ENCODE data around the gene CHPF2.

The CHPF2 gene

DNA sequence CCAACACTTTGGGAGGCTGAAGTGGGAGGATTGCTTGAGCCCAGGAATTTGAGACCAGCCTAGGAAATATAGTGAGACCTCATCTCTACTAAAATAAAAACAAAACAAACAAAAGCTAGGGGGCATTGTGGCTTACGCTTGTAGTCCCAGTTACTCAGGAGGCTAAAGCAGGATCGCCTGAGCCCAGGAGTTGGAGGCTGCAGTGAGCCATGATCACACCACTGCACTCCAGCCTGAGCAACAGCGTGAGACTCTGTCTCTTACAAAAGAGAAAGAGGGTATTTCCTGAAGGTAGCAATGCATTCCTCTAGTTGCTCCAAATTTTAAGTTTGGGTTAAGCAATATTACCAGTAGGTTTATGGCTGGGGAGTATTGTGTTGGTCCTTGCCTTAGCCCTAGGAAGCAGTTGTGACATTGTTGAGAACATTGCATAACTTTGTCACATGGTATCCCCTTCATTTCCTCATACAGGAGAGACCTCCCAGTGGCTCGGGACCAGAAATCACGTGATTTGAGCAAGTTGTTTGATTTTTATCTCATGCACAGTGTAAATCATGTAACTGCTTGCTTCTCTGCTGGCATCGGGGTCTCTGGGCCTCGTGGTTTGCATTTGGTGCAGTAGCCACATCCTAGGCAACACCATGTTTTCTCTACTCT lies 39.5 kb downstream of the CHPF2 start:
- DNase-seq = peak; percentile 94

GRCh38 chr7:151272405-151272804 lies 40.1 kb downstream of the CHPF2 start:
- no peak for DNase-seq

DNA sequence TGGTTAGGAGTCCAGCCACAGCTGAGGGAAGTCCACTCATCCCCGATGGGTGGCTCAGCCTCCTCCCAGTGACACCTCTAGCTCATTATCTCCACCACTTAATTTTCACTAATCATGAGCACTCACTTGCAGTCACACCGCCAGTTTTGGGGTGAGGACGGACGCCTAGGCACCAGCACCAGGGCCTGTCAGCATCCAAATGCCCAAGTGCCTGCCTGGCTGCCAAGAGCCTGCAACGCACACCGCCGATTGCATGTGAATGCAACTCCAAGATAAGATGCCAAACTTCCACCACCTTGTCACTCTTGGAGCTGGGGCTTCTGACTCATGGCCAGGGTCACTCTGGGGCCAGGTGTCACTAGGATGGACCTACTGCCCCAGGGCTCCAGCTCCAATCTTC lies 40.6 kb downstream of the CHPF2 start:
- DNase-seq = no peak

- peak; percentile 65 for DNase-seq
Measured at GRCh38 chr7:151273651-151274390, 41.5 kb downstream of the CHPF2 start.

- no peak for DNase-seq
Measured at GRCh38 chr7:151274396-151274795, 42.1 kb downstream of the CHPF2 start.

GRCh38 chr7:151274936-151275812 lies 42.9 kb downstream of the CHPF2 start:
- no peak for DNase-seq

GRCh38 chr7:151275813-151276577 lies 43.7 kb downstream of the CHPF2 start:
- DNase-seq = no peak

DNA sequence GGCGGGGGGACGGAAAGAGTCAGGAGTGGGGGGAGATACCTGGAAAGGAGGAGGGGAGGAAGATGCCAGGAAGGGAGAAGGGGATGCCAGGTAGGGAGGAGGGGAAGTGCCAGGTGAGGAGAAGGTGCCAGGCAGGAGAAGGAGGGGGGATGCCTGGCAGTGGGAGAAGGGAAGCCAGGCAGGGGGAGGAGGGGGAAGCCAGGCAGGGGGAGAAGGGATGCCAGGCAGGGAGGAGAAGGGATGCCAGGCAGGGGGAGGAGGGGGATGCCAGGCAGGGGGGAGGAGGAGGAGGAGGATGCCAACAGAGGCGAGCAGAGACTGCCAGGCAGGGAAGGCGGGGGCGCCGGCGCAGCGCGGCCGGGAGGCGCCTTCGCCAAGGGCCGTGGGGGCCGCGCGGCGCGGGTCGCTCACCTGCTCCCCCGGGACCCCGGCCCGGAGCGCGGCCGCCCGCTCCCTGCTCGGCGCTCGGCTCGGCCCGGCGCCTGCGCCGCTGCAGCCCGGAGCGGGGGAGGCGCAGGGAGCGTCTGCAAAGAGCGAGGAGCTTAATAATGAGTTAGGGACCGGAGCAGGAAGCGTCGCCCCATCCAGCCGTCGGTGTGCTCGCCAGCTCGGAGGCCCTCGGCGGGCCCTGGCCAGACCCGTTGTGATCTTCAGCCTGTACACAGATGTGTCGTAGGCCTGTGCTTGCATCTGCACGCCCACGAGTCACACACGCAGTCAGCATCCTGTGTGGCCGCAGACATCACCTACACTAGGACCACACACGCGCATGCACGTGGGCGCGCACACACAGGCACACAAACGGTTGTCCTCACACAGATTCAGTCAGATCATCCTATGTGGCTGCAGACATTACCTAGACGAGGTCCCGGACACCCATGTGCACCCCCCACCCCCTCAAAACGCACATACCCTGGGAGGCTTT lies 44.6 kb downstream of the CHPF2 start:
- peak; percentile 69 for DNase-seq

- DNase-seq = no peak
Measured at GRCh38 chr7:151277631-151278030, 45.3 kb downstream of the CHPF2 start.

DNA sequence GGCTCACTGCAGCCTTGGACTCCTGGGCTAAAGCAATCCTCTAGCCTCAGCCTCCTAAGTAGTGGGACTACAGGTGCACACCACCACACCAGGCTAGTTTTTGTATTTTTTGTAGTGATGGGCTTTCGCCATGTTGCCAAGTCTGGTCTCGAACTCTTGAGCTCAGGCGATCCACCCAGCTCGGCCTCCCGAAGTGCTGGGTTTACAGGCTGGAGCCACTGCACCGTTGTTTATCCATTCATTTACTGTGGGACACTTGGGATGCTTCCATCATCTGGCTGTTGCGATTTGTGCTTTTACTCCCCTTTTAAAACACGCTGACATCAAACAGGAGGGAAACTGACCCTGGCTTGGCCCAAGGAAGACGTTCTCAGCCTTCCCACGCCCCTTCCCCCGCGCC lies 46.7 kb downstream of the CHPF2 start:
- DNase-seq = no peak

- DNase-seq = no peak
Measured at GRCh38 chr7:151279868-151280267, 47.6 kb downstream of the CHPF2 start.

GRCh38 chr7:151280388-151281019 lies 48.2 kb downstream of the CHPF2 start:
- no peak for DNase-seq

DNA sequence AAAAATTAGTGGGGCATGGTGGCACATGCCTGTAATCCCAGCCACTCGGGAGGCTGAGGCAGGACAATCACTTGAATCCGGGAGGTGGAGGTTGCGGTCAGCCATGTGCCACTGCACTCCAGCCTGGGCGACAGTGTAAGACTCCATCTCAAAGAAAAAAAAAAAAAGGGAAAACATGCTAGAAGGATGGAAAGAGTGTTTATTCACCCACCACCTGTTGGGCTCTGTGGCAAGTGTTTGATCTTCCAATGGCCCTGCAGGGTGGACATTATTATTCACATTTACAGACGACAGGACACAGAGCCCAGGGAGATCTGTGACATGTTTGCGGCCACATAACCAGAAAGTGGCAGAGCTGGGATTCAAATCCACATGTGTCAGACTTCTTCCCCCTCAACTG lies 49.4 kb downstream of the CHPF2 start:
- DNase-seq = no peak

DNA sequence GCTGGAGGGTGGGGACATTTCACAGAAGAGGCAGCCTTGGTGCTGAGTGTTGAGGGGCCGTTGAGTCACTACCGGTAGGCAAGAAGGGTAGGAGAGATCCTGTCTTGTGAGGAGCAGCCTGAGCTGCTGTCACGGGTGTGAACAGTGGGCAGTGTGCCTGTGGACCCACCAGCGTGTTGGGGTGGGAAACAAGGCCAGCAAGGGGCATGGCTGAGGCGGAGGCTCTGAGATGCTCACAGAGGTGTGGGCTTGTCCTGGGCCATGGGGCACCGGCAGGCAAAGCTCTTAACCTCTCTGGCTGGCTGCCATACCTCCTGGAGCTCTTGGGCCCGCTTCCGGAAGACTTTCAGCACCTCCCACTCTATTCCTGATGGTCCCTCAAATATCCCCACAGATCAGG lies 49.8 kb downstream of the CHPF2 start:
- no peak for DNase-seq

- no peak for DNase-seq
Measured at GRCh38 chr7:151283302-151283701, 51.0 kb downstream of the CHPF2 start.

GRCh38 chr7:151286148-151286547 lies 53.9 kb downstream of the CHPF2 start:
- no peak for DNase-seq
